NCI-H128 (cell line): Measurements from ENCODE around the gene VCAM1.
"Not testable (repeated sequence)": the region's sequence is repeated elsewhere in the genome, so short reads cannot be mapped to it uniquely, and the experiment has no call there.

Source experiments
- DNase-seq: peaks from one replicate; lab custom pipeline; 2025; ENCODE audit not compliant: unreplicated experiment; lab: John Stamatoyannopoulos, UW

Gene VCAM1, protein sequence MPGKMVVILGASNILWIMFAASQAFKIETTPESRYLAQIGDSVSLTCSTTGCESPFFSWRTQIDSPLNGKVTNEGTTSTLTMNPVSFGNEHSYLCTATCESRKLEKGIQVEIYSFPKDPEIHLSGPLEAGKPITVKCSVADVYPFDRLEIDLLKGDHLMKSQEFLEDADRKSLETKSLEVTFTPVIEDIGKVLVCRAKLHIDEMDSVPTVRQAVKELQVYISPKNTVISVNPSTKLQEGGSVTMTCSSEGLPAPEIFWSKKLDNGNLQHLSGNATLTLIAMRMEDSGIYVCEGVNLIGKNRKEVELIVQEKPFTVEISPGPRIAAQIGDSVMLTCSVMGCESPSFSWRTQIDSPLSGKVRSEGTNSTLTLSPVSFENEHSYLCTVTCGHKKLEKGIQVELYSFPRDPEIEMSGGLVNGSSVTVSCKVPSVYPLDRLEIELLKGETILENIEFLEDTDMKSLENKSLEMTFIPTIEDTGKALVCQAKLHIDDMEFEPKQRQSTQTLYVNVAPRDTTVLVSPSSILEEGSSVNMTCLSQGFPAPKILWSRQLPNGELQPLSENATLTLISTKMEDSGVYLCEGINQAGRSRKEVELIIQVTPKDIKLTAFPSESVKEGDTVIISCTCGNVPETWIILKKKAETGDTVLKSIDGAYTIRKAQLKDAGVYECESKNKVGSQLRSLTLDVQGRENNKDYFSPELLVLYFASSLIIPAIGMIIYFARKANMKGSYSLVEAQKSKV

DNA sequence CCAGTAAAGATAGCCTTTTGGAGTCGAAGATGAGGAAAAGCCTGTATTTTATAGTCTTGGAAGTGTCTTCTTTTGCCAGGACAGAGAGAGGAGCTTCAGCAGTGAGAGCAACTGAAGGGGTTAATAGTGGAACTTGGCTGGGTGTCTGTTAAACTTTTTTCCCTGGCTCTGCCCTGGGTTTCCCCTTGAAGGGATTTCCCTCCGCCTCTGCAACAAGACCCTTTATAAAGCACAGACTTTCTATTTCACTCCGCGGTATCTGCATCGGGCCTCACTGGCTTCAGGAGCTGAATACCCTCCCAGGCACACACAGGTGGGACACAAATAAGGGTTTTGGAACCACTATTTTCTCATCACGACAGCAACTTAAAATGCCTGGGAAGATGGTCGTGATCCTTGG is at the start of gene VCAM1:
Gene VCAM1 (plus strand): TSS at position 253 of the 400 bp plus-strand sequence. CDS start 119 bp downstream, at position 372.
- no peak for DNase-seq

DNA sequence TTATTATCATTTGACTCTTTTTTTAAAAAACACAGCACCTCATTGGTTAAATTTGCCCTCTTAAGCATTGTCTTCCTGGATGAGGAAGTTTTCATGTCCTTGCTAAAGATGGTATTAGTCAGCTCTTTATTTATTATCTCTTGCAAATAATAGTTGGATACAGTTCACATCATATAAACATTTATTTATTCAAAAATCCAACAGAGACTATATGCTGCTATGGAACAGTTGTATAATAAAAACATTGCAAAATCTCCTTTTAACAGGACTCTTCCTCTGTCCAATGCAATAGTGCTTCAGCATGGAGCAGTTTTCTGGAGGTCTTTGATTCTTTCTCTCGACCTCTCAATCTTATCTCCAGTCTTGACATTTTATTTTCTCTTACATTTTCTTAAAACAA is 49.5 kb upstream of the VCAM1 start:
- no peak for DNase-seq

DNA sequence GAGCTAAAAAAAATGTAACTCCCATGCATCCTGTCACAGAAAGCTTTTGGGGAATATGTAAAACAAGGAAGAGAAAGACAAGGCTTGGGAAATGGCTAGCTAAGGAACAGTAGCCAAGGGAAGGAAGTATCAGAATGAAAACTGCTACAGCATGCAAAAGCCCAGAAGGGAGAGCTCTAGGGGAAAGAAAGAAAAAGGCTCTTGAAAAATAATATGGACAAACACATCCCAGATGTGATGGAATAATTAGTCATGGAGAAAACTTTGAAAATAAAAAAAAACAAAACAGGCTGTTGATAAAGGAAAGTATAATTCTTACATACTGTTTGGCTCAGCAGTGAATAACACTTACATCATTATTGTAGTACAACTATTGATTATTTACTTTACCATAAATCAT is 47.9 kb upstream of the VCAM1 start:
- no peak for DNase-seq

DNA sequence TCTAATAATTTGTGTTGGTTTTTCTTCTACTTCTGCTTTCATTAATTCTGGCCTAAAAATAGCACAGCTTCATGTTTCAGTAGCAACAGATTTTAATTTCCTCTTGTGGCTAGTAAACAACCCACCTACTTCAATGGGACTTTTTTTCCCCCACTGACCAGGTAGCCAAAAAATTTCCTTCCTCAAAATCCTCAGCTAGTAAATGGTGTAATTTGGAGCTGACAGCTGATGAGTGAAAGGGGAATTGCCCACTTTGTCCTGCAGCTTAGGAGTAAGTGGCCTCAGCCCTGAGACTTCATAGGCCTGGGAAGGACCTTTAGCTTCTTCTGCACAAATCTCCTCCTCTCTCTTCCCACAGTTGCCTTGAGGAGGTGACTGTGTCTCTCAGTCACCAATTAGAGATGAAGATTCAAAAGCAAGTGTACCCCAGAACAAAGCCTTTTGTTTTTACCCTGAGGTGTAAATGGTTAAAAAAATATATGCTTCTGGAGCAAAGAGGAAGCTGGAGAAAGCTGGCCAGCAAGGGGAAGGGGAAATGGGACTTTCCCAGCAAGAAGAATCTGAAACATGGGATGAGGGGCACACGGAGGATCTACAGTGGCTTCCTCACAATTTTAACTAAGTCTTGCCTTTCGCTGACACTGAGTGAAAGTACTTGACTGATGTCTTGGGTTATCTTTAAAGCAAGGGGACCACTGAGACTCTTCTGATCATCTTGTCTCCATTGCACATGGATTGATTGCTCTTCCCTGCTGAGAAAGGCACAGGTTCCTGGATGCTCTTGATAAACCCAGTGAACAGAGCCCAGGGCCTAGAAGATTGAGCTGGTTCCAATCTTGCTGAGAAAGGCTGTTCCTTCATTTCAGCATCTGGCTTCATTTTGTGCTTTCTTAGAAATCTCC is 35.8 kb upstream of the VCAM1 start:
- DNase-seq: no peak

DNA sequence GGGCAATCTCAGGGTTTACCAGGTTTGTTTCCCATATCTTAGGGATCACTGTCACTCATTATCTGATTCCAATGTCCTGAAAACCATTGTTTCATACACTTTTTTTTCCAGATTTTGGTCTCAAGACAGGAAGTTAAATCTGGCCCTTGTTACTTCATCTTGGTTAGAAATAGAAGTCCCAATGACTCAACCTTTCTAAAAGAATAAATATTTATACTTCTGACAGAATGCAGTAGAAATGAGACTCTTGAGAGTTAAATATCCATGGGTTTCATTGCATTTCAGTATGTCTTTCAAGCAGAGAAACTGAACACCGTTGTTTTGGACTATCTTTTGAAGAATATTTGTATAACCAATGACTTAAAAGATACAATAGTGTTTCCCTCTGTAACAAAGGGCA is 19.8 kb upstream of the VCAM1 start:
- DNase-seq: no peak

DNA sequence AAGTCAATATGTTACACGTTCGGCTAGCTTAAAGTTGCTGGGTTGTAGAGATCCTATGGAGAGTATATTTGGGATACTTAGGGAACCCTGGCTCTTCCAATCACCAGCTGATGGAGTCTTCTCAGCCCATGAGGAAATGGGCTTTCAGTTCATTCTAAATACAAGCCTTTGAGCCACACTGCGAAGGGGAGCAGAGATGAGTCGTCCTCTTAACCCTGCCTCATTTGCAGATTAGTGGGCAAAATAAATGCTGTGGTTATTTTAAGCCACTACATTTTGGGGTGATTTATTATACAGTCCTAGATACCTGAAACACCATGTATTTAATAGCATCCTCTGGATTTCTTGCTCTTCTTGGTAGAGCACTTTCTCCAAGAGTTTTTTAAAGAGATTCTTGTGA is 19.0 kb upstream of the VCAM1 start:
- DNase-seq: no peak

DNA sequence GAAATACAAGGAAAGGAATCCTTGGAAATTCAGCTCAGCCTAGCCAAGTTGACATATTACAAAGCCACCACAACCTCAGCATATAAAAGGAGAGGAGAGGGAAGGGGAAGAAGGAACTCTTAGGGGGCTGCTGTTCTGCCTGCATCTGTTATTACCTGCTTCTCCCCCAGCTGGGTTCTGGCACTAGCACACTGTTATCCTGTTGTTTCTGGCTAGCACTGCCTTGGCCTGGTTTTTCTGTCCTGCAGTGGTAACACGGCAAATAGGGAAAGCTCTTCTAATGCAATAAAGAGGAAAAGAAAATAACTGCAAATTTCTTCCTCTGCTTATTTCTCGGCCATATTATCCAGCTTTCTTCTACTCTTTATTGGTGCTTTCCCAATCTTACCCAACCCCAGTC is 16.5 kb upstream of the VCAM1 start:
- no peak for DNase-seq

DNA sequence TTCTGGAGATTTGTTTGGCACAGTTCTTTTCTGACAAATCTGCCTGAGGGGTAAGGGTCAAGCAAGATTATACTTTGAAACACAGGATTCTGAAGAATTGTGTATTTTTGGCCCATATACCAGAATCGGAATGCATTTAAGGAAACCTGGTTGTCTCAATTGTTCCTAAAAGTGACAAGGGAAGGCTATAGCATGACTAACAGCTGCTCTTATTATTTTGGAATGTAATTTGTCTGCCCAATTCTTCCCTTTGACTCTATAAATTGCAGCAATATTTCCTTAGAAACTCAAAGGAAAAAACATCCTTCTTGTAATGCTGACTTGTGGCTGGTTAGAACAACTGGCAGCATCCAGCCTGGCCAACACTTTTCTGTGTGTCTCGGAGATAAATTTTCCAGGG is 15.8 kb upstream of the VCAM1 start:
- DNase-seq: no peak

DNA sequence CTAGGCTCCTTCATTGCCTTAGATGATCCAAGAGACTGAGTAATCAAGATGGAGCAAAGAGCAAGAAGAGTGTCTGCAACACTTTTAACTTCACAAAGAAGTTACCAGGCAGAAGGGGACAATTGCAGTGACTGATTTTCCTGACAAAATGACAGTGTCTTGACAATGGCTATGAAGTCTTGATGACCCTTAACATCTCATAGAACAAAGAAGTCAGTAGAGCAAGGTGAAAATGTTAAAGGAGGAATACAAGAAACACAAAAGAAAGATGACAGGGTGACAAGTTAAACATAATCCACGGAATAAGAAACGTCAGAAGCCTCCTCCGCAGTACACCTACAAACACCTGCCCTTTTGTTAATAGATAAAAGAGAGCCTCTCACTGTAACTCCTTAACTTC is 15.1 kb upstream of the VCAM1 start:
- DNase-seq: no peak

DNA sequence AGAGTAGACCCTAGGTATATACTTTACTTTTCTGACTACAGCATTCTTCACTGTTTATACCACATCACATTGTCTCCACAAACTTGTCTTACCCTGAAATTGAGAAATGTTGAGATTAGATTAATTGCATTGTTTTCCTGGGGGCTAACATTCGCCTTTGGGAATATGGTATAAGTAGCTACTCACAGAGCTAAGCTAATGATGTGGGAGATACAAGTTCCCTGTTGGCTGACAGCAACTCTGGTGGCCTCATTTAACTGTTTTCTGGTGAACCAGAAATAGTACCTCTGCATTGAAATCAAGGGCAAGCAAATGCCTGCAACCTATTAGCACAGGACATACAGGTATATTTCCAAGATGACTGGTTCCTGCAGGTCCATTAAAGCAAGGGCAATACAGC is 13.2 kb upstream of the VCAM1 start:
- no peak for DNase-seq

DNA sequence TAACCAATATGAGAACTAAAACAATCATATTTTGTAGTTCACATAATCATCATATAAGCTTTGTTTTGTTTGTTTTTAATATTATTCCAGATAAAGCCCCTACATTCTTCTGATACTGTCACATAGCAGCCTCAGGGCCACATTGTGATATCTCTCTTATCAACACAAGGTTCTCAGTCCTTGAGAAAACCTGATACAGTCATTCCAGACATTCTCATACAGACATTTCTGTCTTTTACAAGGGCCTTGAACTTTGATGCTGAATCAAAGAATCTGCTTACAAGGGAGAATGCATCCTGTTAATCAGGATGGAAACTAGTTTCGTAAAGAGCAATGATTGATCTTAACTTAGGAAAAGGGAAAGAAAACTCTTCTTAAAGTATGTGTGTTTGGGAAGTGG is 12.7 kb upstream of the VCAM1 start:
- DNase-seq: no peak

DNA sequence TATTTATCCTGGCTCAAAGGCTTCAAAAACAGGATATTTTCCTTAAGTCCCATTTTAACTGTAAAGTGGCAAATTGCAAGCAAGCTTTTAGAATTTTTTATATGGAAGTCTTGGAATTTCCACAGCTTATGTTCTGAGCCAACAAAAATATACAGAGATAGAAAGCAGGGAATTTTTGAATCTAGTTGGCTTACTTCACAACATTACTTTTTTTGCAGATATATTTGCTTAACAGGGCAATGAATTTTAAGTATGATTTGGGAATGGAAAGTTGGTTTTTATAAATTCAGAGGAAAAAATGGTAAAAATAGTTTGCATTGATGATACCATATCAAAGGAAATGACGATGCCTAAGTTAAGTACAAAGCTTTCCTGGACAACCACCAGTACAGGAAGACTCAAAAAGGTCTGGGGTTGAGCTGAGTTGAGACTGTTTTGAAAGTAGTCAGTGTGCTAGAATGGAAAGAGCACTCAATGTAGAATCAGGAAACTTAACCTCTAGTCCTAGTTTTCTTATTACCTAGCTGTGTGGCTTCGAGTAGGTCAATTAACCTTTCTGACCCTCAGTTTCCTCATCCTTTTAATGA is 11.0 kb upstream of the VCAM1 start:
- no peak for DNase-seq

DNA sequence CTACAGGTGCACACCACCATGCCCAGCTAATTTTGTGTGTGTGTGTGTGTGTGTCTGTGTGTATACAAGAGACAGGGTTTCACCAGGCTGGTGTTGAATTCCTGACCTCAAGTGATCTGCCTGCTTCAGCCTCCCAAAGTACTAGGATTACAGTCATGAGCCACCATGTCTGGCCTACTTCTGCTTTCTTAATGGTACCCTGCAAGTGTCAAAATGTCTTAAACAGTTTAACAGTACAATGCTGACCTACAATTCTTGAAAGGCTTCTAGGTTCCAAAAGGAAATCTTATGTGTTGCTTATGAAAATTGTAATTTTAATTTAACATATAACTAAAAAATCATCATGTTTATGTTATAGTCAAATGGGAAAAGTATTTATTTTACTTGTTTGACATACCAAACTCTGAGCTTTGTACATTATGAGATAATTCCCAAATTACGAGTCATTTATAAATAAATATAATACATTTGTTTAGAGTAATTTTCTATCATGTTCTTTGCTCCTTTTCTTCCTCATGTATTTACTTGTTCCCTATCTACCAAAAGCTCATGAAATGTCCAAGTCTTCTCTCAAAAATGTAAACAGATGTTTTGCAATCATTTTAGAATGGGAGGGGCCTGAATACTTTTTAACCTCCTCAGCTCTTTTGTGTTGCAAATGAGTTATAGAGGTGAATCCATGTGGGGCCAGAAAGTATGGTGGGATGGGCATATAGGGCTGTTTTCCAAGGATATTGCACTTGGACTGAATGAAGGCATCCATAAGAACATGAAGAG is 8.4 kb upstream of the VCAM1 start:
- no peak for DNase-seq

DNA sequence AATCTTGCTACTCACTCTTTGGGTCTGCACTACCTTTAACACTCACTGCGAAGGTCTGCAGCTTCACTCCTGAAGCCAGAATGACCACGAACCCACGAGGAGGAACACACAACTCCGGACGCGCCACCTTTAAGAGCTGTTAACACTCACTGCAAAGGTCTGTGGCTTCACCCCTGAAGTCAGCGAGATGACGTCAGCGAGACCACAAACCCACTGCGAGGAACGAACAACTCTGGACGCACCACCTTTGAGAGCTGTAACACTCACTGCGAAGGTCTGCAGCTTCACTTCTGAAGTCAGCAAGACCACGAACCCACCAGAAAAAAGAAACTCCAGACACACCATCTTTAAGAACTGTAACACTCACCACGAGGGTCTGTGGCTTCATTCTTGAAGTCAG is 6.5 kb upstream of the VCAM1 start:
- DNase-seq: not testable (repeated sequence)

DNA sequence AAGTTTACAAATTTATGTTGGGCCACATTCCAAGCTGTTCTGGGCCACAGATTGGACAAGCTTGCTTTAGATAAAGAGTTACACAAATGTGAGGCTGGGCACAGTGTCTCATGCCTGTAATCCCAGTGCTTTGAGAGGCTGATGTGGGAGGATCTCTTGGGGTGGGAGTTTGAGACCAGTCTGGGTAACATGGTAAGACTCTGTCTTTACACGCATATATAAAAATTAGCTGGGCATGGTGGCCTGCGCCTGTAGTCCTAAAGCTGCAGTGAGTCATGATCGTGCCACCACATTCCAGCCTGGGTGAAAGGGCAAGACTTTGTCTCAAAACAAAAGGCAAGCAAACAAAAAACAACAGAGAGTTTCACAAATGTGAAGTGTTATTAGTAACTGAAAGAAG is 5.9 kb upstream of the VCAM1 start:
- no peak for DNase-seq

DNA sequence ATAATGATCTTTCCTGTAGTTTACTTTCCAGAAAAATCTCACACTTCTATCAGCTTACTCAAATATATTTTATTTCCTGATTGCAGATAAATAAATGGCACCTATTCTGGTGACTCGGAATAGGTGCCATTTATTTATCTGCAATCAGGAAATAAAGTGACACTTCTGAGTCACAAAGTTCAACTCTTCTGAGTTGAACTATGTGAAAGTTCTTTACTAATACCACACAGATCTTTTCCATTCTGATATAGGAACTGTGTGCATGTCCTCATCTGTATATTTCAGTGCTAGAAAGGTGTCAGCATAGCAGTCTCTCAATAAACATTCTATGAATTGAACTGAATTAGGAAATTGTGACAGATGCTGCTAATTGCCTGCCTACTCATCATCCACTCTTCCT is 4.9 kb upstream of the VCAM1 start:
- DNase-seq: no peak

DNA sequence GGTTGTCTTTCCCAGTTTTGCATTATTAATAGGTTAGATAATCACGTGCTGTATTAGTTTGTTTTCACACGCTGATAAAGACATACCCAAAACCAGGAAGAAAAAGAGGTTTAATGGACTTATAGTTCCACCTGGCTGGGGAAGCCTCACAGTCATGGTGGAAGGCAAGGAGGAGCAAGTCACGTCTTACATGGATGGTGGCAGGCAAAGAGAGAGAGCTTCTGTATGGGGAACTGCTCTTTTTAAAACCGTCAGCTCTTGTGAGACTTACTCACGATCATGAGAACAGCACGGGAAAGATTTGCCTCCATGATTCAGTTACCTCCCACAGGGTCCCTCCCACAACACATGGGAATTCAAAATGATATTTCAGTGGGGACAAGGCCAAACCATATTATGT is 2.3 kb upstream of the VCAM1 start:
- no peak for DNase-seq

DNA sequence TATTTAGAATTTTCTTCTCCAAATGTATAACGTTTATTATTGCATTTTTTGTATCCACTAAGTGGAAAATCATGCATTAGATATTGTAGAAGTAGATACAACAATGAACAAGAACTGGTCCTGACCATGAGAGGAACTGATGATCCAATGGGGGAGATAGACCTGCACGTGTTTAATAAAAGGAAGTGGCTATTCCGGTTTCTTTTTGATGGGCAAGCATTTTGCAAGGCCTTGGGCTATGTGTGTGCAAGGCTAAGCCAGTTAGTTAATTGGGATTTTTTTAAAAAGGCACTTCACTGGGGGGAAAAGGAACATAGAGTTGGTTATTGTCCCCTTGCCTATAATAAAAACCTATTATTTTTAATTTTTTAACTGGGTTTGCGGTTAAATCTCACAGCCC is 961 bp upstream of the VCAM1 start:
- no peak for DNase-seq

DNA sequence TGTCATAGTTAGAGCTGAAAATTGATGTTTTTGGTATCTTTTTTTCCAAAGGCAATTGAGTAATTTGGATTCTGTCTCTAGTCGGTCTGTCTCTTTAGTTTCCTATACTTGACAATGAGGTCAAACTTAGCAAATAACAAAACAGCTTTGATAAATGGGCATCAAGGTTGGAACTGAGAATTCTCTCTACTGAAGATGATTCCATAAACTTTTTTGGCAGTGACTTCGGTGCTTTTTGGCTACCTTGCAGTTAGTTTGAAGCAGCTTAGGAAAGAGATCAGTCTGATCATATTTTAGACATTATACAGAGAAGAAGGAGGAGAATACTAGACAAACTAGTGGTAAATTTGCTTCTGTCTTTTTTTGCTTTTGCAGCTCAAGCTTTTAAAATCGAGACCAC is 559 bp downstream of the VCAM1 start:
- DNase-seq: no peak

DNA sequence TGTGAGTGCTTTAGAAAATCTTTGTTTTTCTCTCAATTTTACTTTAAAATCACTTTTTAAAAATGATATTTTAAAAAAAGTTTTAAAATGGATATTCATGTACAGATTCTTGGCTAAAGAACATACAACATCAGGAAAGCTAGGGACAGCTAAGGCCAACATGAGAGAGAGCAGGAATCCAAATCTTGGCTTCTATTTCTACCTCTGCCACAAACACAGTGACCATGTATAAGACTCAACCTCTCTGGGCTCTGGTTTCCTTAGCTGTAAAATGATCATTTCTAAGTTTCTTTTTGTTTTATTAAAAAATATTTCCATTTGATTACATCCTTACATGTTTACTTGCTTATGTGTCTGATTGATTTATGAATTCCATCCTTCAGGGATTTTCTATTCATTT is 1.2 kb downstream of the VCAM1 start:
- no peak for DNase-seq
